NT2/D1 (cell line): ENCODE results near the gene ZNF268.

Experiments
- DNase-seq: peaks from one replicate; pipeline ENCODE4 v3.0.0-alpha.2; 2011; ENCODE audit warnings: low read depth, low spot score
- H3K27me3 ChIP-seq: 2 replicates; pipeline ENCODE4 v1.6.0; 2011; ENCODE audit warnings: mild to moderate bottlenecking; ENCODE audit not compliant: insufficient read length, insufficient read depth
- H3K36me3 ChIP-seq: 2 replicates; pipeline ENCODE4 v1.6.1; 2011; ENCODE audit warnings: mild to moderate bottlenecking, low read length, mixed read lengths; ENCODE audit not compliant: insufficient read depth, insufficient read length
- H3K4me1 ChIP-seq: 2 replicates; pipeline ENCODE4 v1.5.1; 2011; ENCODE audit not compliant: insufficient read depth, insufficient read length
- H3K4me3 ChIP-seq: 2 replicates; pipeline ENCODE4 v1.5.1; 2011; ENCODE audit warnings: low read depth; ENCODE audit not compliant: insufficient read length
- H3K9ac ChIP-seq: 2 replicates; pipeline ENCODE4 v1.6.0; 2011; ENCODE audit warnings: low read depth; ENCODE audit not compliant: insufficient read length
- H3K9me3 ChIP-seq: 2 replicates; pipeline ENCODE4 v1.5.1; 2011; ENCODE audit warnings: mild to moderate bottlenecking, low read length; ENCODE audit not compliant: insufficient read depth
- SUZ12 ChIP-seq: IDR thresholded peaks from 2 replicates; pipeline ENCODE4 v1.6.1; 2011; ENCODE audit not compliant: insufficient read length, insufficient read depth; ENCODE audit errors: extremely low read depth
- YY1 ChIP-seq: IDR thresholded peaks from 2 replicates; pipeline ENCODE4 v1.6.1; 2011; ENCODE audit not compliant: insufficient read length, insufficient read depth
- ZNF274 ChIP-seq: IDR thresholded peaks from 2 replicates; pipeline ENCODE4 v1.6.1; 2011; ENCODE audit warnings: mild to moderate bottlenecking, low read depth, low read length

Gene ZNF268

GRCh38 chr12:133180669-133181068 lies 626 bp upstream of the ZNF268 start:
- Histone ChIP-seq H3K4me1 (no peaks in the 10 kb centered on the region), H3K9ac (no peak overlapping the region), H3K36me3 (peaks cover 34% of the 10 kb centered on the region), H3K4me3 (no peak overlapping the region), H3K27me3 (no peaks in the 10 kb centered on the region), H3K9me3 (peaks cover 54% of the 10 kb centered on the region)
- DNase-seq, result no peak
- TF ChIP-seq YY1 (no peak), SUZ12 (no peak), ZNF274 (no peak)

DNA sequence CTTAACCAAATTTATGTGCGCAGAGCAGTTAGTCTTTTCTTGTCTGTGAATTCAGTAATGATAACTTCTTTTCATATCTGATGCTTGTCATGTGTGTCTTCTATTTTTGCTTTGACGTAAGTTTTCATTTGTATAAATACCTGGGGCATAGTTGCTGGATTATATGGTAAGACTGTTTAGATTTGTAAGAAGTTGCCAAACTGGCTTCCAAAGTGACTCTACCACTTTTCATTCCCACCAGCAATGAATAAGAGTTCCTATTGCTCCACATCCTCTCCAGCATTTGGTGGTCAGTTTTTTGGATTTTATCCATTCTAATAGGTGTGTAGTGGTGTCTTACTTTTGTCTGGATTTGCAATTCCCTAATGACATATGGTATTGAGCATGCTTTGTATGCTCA lies 8.9 kb downstream of the ZNF268 start:
- Histone ChIP-seq H3K4me3 (no peak overlapping the region), H3K9me3 (peaks cover 100% of the 10 kb centered on the region), H3K4me1 (no peaks in the 10 kb centered on the region), H3K9ac (no peak overlapping the region), H3K36me3 (peaks cover 99% of the 10 kb centered on the region), H3K27me3 (no peaks in the 10 kb centered on the region)
- DNase-seq, result no peak
- TF ChIP-seq ZNF274 (no peak), SUZ12 (no peak), YY1 (no peak)

- H3K4me3 ChIP-seq, result no peak overlapping the region
- DNase-seq, result no peak
- TF ChIP-seq YY1, result no peak
- TF ChIP-seq SUZ12, result no peak
- TF ChIP-seq ZNF274, result no peak
- H3K27me3 ChIP-seq, result no peaks in the 10 kb centered on the region
- peaks cover 92% of the 10 kb centered on the region for H3K9me3 ChIP-seq
- H3K4me1 ChIP-seq, result no peaks in the 10 kb centered on the region
- H3K36me3 ChIP-seq, result peaks cover 86% of the 10 kb centered on the region
- H3K9ac ChIP-seq, result no peak overlapping the region
Observed at GRCh38 chr12:133192847-133193246, 11.6 kb downstream of the ZNF268 start.

DNA sequence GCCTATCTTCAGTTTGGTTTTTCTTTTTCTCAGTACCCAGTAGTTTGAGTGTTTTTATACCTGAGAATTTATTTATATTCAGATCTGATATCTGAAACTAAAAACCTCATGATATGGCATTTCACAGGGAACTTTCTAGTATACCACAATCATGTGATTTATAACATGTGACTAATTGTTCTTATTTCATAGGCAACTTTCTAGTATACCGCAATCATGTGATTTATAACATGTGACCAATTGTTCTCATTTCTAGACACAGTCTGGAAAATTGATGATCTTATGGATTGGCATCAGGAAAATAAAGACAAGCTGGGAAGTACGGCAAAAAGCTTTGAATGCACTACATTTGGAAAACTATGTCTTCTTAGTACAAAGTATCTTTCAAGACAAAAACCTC lies 20.6 kb downstream of the ZNF268 start:
- Histone ChIP-seq H3K27me3 (no peaks in the 10 kb centered on the region), H3K4me3 (no peak overlapping the region), H3K9me3 (peaks cover 69% of the 10 kb centered on the region), H3K4me1 (no peaks in the 10 kb centered on the region), H3K36me3 (peaks cover 52% of the 10 kb centered on the region), H3K9ac (no peak overlapping the region)
- no peak for DNase-seq
- TF ChIP-seq ZNF274, result no peak
- no peak for TF ChIP-seq SUZ12
- no peak for TF ChIP-seq YY1

- H3K9me3 ChIP-seq, result peaks cover 76% of the 10 kb centered on the region
- TF ChIP-seq YY1, result no peak
- no peak for TF ChIP-seq SUZ12
- no peak for TF ChIP-seq ZNF274
Observed at GRCh38 chr12:133202493-133203343, 21.4 kb downstream of the ZNF268 start.

DNA sequence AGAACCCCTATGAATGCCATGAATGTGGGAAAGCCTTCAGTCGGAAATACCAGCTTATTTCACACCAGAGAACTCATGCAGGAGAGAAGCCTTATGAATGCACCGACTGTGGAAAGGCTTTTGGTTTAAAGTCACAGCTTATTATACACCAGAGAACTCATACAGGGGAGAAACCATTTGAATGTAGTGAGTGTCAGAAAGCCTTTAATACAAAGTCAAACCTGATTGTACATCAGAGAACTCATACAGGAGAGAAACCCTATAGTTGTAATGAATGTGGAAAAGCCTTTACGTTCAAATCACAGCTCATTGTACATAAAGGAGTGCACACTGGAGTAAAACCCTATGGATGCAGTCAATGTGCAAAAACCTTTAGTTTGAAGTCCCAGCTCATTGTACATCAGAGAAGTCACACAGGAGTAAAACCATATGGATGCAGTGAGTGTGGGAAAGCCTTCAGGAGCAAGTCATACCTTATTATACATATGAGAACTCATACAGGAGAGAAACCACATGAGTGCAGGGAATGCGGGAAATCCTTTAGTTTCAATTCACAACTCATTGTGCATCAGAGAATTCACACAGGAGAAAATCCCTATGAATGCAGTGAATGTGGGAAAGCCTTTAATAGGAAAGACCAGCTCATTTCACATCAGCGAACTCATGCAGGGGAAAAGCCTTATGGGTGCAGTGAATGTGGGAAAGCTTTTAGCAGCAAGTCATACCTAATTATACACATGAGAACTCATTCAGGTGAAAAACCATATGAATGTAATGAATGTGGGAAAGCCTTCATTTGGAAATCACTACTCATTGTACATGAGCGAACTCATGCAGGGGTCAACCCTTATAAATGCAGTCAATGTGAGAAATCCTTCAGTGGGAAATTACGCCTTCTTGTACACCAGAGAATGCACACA lies 22.3 kb downstream of the ZNF268 start:
- no peak for DNase-seq

More at GRCh38 chr12:133202493-133203343, 21.4 kb downstream of the ZNF268 start:
- Histone ChIP-seq H3K4me1 (no peaks in the 10 kb centered on the region), H3K4me3 (no peak overlapping the region), H3K36me3 (peaks cover 52% of the 10 kb centered on the region), H3K27me3 (no peaks in the 10 kb centered on the region), H3K9ac (no peak overlapping the region)
- DNase-seq, result no peak

DNA sequence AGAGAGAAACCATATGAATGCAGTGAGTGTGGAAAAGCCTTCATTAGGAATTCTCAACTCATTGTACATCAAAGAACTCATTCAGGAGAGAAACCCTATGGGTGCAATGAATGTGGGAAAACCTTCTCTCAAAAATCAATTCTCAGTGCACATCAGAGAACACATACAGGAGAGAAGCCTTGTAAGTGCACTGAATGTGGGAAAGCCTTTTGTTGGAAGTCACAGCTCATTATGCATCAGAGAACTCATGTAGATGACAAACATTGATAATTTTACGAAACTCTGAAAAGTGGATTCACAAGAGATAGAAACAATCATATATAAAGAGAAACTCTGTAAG lies 22.9 kb downstream of the ZNF268 start:
- peaks cover 52% of the 10 kb centered on the region for H3K36me3 ChIP-seq
- TF ChIP-seq SUZ12 (no peak), ZNF274 (no peak)
- no peak overlapping the region for H3K4me3 ChIP-seq
- DNase-seq, result no peak
- no peak overlapping the region for H3K9ac ChIP-seq
- peaks cover 86% of the 10 kb centered on the region for H3K9me3 ChIP-seq
- no peaks in the 10 kb centered on the region for H3K4me1 ChIP-seq
- no peaks in the 10 kb centered on the region for H3K27me3 ChIP-seq

More for the DNA sequence above, 22.3 kb downstream of the ZNF268 start:
- TF ChIP-seq SUZ12 (no peak), ZNF274 (peak; percentile 99), YY1 (no peak)
- H3K9me3 ChIP-seq, result peaks cover 84% of the 10 kb centered on the region
- no peaks in the 10 kb centered on the region for H3K4me1 ChIP-seq
- H3K36me3 ChIP-seq, result peaks cover 52% of the 10 kb centered on the region
- H3K27me3 ChIP-seq, result no peaks in the 10 kb centered on the region
- H3K4me3 ChIP-seq, result no peak overlapping the region
- H3K9ac ChIP-seq, result no peak overlapping the region
